ENCODE data around the gene CHST13. TPM values are rescaled to one million over a fixed set of nuclear protein-coding genes. Genes with fewer than 3 reads are reported as not detected.
A peak's percentile ranks its signal among the peaks of the same experiment; 100 is the strongest.

Gene CHST13
- polyA plus RNA-seq, 3 donors: 16.6 to 41.8 (median 39.2) TPM

DNA sequence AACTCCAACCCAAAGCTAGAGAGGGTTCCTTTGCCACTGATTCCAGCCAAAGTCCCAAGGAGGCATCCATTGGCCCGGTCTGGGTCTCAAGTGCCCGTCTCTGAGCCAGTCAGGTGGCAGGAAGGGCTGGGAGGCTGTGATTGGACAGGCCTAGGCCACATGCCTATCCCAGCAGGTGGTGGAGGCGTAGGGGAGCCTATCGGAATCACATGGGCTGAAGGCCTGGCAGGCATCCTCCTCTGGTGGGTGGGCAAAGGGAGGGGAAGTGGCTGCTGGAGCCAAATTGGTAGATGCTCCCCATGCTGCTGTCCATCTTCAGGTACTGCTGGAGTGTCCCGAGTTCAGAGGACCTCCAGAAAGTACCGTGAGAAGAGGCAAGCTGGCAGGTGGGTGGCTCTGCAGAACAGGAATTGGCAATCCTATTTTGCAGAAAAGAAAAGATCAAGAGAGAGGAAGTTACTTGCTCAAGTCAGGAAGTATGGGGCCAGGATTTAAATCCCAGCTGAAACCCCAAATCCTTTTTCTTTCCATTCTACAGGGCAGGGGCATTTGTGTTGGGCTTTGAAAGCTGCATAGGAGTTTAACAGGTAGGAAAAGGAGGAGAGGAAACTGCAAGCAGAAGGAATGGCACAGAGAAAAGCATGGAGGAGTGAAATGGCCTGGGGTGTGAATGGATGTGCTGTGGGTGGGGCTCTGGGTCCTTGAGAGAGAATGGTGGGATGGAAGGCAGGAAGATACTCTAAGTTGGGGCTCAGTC, 3.7 kb downstream of the CHST13 start:
- Mint-ChIP-seq H3K27ac (peak overlapping the region; percentile 76 to 95 (median 93)), H3K9me3 (peaks cover 0 to 4% (median 0%) of the 10 kb centered on the region in 7 donors), H3K4me1 (peaks cover 76% of the 10 kb centered on the region), H3K36me3 (peaks cover 7 to 8% of the 10 kb centered on the region in 2 donors), H3K27me3 (ENCODE audit: low read depth in 3 of 3) (peaks cover 0 to 5% (median 0%) of the 10 kb centered on the region in 3 donors), H3K4me3 (peak overlapping the region; percentile 37 to 79)
- TF ChIP-seq, protein P1, sequence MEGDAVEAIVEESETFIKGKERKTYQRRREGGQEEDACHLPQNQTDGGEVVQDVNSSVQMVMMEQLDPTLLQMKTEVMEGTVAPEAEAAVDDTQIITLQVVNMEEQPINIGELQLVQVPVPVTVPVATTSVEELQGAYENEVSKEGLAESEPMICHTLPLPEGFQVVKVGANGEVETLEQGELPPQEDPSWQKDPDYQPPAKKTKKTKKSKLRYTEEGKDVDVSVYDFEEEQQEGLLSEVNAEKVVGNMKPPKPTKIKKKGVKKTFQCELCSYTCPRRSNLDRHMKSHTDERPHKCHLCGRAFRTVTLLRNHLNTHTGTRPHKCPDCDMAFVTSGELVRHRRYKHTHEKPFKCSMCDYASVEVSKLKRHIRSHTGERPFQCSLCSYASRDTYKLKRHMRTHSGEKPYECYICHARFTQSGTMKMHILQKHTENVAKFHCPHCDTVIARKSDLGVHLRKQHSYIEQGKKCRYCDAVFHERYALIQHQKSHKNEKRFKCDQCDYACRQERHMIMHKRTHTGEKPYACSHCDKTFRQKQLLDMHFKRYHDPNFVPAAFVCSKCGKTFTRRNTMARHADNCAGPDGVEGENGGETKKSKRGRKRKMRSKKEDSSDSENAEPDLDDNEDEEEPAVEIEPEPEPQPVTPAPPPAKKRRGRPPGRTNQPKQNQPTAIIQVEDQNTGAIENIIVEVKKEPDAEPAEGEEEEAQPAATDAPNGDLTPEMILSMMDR (IDR thresholded peaks at IDR 0.05): no peak
- WGBS (ENCODE audit: insufficient coverage): 77% methylated on average over 4 of the region's 6 CpGs
- peak in 1 of 3 donors; percentile 11 for DNase-seq
- no peaks in the 10 kb centered on the region for H3K36me3 ChIP-seq (replicated peaks in 1 of 2; ENCODE audit: control insufficient read depth in 1 of 2, insufficient read depth in 2 of 2, low read length in 2 of 2)
- no peak overlapping the region for H3K9ac ChIP-seq (ENCODE audit: insufficient read depth, low read length, poor library complexity, severe bottlenecking)
- intact Hi-C loops (cut with micrococcal nuclease): loop anchor here (1.0 to 10.0 kb wide), 2 partner anchors 13 to 927 kb away; no protein-coding TSS in a partner anchor
- H4K20me1 ChIP-seq (ENCODE audit: insufficient read depth, low read length): no peaks in the 10 kb centered on the region
- H3K27me3 ChIP-seq (ENCODE audit: control insufficient read depth in 2 of 2, insufficient read depth in 2 of 2, low read length in 2 of 2): no peaks in the 10 kb centered on the region
- H2AFZ ChIP-seq (ENCODE audit: insufficient read depth, low read depth, low read length, poor library complexity, severe bottlenecking): no peak overlapping the region
- peak overlapping the region; percentile 73 for H3K4me2 ChIP-seq (replicated peaks; ENCODE audit: extremely low read depth, low read length, poor library complexity, severe bottlenecking)
- peaks cover 85 to 96% of the 10 kb centered on the region in 2 donors for H3K4me1 ChIP-seq (ENCODE audit: control insufficient read depth in 1 of 2, insufficient read depth in 2 of 2, low read length in 2 of 2)
- no peaks in the 10 kb centered on the region for H3K9me3 ChIP-seq (replicated peaks in 1 of 2; ENCODE audit: control insufficient read depth in 1 of 2, insufficient read depth in 1 of 2, low read length in 2 of 2)
- peak overlapping the region in 1 of 3 experiments; percentile 58 for H3K4me3 ChIP-seq (replicated peaks in 1 of 3; ENCODE audit: low read depth in 2 of 3, low read length in 3 of 3)
- peaks cover 52% of the 10 kb centered on the region for H3K79me2 ChIP-seq (ENCODE audit: insufficient read depth, low read length)
- peak overlapping the region; percentile 90 to 94 for H3K27ac ChIP-seq (ENCODE audit: low read depth in 1 of 2, low read length in 2 of 2)

DNA sequence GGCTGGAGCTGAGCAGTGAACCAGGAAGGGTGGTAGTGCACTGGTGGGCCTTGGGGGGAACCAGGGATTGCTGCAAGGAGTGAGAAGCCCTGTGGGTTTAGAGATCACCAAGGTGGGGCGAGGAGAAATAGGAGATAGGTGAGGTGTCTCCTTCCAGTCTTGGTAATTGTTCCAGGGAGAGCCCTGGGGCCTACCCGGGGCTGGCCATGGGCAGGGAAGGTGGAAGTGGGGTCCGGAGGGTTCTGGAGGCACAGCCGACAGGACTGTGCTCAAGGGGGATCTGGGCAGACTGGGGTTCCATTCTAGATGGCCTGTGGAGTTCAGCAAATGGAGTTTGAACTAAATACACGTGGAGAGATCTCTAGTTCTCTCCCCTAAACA, 4.5 kb downstream of the CHST13 start:
- Histone ChIP-seq H3K27me3 (ENCODE audit: control insufficient read depth in 2 of 2, insufficient read depth in 2 of 2, low read length in 2 of 2) (no peaks in the 10 kb centered on the region), H3K79me2 (ENCODE audit: insufficient read depth, low read length) (peaks cover 52% of the 10 kb centered on the region), H4K20me1 (ENCODE audit: insufficient read depth, low read length) (no peaks in the 10 kb centered on the region), H3K4me3 (replicated peaks in 1 of 3; ENCODE audit: low read depth in 2 of 3, low read length in 3 of 3) (peak overlapping the region in 1 of 3 experiments; percentile 58), H3K9ac (ENCODE audit: insufficient read depth, low read length, poor library complexity, severe bottlenecking) (peak overlapping the region; percentile 12), H3K9me3 (replicated peaks in 1 of 2; ENCODE audit: control insufficient read depth in 1 of 2, insufficient read depth in 1 of 2, low read length in 2 of 2) (no peaks in the 10 kb centered on the region), H3K36me3 (replicated peaks in 1 of 2; ENCODE audit: control insufficient read depth in 1 of 2, insufficient read depth in 2 of 2, low read length in 2 of 2) (no peaks in the 10 kb centered on the region), H3K4me2 (replicated peaks; ENCODE audit: extremely low read depth, low read length, poor library complexity, severe bottlenecking) (peak overlapping the region; percentile 73), H3K4me1 (ENCODE audit: control insufficient read depth in 1 of 2, insufficient read depth in 2 of 2, low read length in 2 of 2) (peaks cover 84 to 96% of the 10 kb centered on the region in 2 donors), H3K27ac (ENCODE audit: low read depth in 1 of 2, low read length in 2 of 2) (peak overlapping the region; percentile 90 to 94), H2AFZ (ENCODE audit: insufficient read depth, low read depth, low read length, poor library complexity, severe bottlenecking) (peak overlapping the region; percentile 53)
- peaks cover 73% of the 10 kb centered on the region for H3K4me1 Mint-ChIP-seq
- intact Hi-C loops (cut with micrococcal nuclease): loop anchor here (1.0 to 10.0 kb wide), 2 partner anchors 12 to 926 kb away; no protein-coding TSS in a partner anchor
- peak overlapping the region in 6 of 7 donors; percentile 88 to 95 (median 94) for H3K27ac Mint-ChIP-seq
- H3K36me3 Mint-ChIP-seq: peaks cover 7 to 8% of the 10 kb centered on the region in 2 donors
- TF ChIP-seq, protein P1 (IDR thresholded peaks at IDR 0.05): no peak
- H3K27me3 Mint-ChIP-seq (ENCODE audit: low read depth in 3 of 3): peaks cover 0 to under 1% (median 0%) of the 10 kb centered on the region in 3 donors
- peak overlapping the region in 1 of 2 donors; percentile 76 for H3K4me3 Mint-ChIP-seq
- 91% methylated on average over 3 of the region's 5 CpGs for WGBS (ENCODE audit: insufficient coverage)
- peaks cover 0 to 4% (median 0%) of the 10 kb centered on the region in 7 donors for H3K9me3 Mint-ChIP-seq
- no peak for DNase-seq

Data from CD14-positive monocyte (primary cell).